Fibroblast of lung (primary cell): ENCODE measurements around the gene PDIA2.

ENCODE experiments used
- CTCF ChIP-seq, 2 donors: IDR thresholded peaks in 1 of 2; conservative IDR thresholded peaks in 1 of 2; 1 replicate in 1 of 2; 2 replicates in 1 of 2; pipeline ENCODE4 v1.5.1; 2011 to 2012; ENCODE audit warnings: low read length in 2 of 2, control low read depth in 1 of 2, inconsistent platforms in 1 of 2, low read depth in 1 of 2, mild to moderate bottlenecking in 1 of 2
- EZH2 ChIP-seq: IDR thresholded peaks from 2 replicates; pipeline ENCODE4 v1.5.1; 2012; ENCODE audit warnings: low read length, control low read depth, mild to moderate bottlenecking; ENCODE audit errors: missing control alignments

GRCh38 chr16:265711-266110 is 17.3 kb upstream of the PDIA2 start:
- TF ChIP-seq EZH2 (no peak), CTCF (conservative IDR thresholded peaks at IDR 0.05 in 1 of 2, IDR thresholded peaks at IDR 0.05 in 1 of 2; ENCODE audit: low read depth in 1 of 2, low read length in 2 of 2) (no peak)
